PC-3 (cell line): ENCODE results near the gene TTLL9. TPM values are rescaled to one million over a fixed set of nuclear protein-coding genes. Genes with fewer than 3 reads are reported as not detected.

ENCODE experiments used
- ATAC-seq: fragments of 200-7000 bp; cut with Tn5 transposase; 2 replicates; pipeline ENCODE4 v1.9.1; 2020; ENCODE audit warnings: mild to moderate bottlenecking, moderate library complexity
- BruUV-seq: library from RNA; stranded (reverse); fragments of 400-500 nt; replicated peaks from 2 replicates; lab custom pipeline; 2021; lab: Mats Ljungman, UMichigan
- CTCF ChIA-PET: fragments of 300-600 bp; sonication (Branson Sonifier 250); formaldehyde crosslinking; loops from one replicate; lab custom pipeline; 2022; ENCODE audit warnings: antibody characterized with exemption; lab: Charles Lee
- POLR2A ChIA-PET: fragments of 300-600 bp; sonication (Branson Sonifier 250); formaldehyde crosslinking; loops from one replicate; lab custom pipeline; 2022; ENCODE audit warnings: antibody characterized with exemption; ENCODE audit not compliant: unreplicated experiment; lab: Charles Lee
- DNase-seq: peaks from one replicate; pipeline ENCODE4 v3.0.0-alpha.2; 2015
- H2AFZ ChIP-seq: fragments of 300-600 bp; sonication (generic); 2 replicates; pipeline ENCODE4 v1.6.0; 2016; ENCODE audit warnings: antibody characterized with exemption, low read length
- H3F3A ChIP-seq: fragments of 300-600 bp; sonication (generic); one replicate; pipeline ENCODE4 v1.6.0; 2017; ENCODE audit warnings: antibody characterized with exemption, low read length, control low read depth, mild to moderate bottlenecking; ENCODE audit not compliant: unreplicated experiment
- H3K27ac ChIP-seq: fragments of 300-600 bp; sonication (generic); 2 replicates; pipeline ENCODE4 v1.5.1; 2016; ENCODE audit warnings: mild to moderate bottlenecking, low read length
- H3K27me3 ChIP-seq: fragments of 300-600 bp; sonication (generic); 2 replicates; pipeline ENCODE4 v1.6.1; 2016; ENCODE audit warnings: low read length, mixed read lengths
- H3K36me3 ChIP-seq: fragments of 300-600 bp; sonication (generic); 2 replicates; pipeline ENCODE4 v1.6.1; 2016; ENCODE audit warnings: low read depth, mixed run types, low read length, mixed read lengths
- H3K4me1 ChIP-seq: fragments of 300-600 bp; sonication (generic); 2 replicates; pipeline ENCODE4 v1.5.1; 2016; ENCODE audit warnings: low read length; ENCODE audit not compliant: insufficient read depth
- H3K4me2 ChIP-seq: fragments of 300-600 bp; sonication (generic); 2 replicates; pipeline ENCODE4 v1.6.0; 2016; ENCODE audit warnings: low read length
- H3K4me3 ChIP-seq: fragments of 300-600 bp; sonication (generic); 2 replicates; pipeline ENCODE4 v1.5.1; 2016; ENCODE audit warnings: mild to moderate bottlenecking, low read length, mixed read lengths
- H3K79me2 ChIP-seq: fragments of 300-600 bp; sonication (generic); 2 replicates; pipeline ENCODE4 v1.6.1; 2017; ENCODE audit warnings: low read length, mixed read lengths
- H3K9ac ChIP-seq: fragments of 300-600 bp; sonication (generic); 2 replicates; pipeline ENCODE4 v1.6.0; 2016; ENCODE audit warnings: mild to moderate bottlenecking, low read length
- H3K9me2 ChIP-seq: fragments of 300-600 bp; sonication (generic); replicated peaks from 2 replicates; pipeline ENCODE4 v1.6.1; 2016; ENCODE audit warnings: mixed run types, low read length, mixed read lengths
- H3K9me3 ChIP-seq: fragments of 300-600 bp; sonication (generic); 2 replicates; pipeline ENCODE4 v1.6.1; 2016; ENCODE audit warnings: low read length, mixed read lengths
- H4K20me1 ChIP-seq: fragments of 300-600 bp; sonication (generic); 2 replicates; pipeline ENCODE4 v1.6.1; 2016; ENCODE audit warnings: low read length, mixed read lengths
- EZH2 ChIP-seq: fragments of 300-600 bp; sonication (generic); IDR thresholded peaks from one replicate; pipeline ENCODE4 v1.6.1; 2017; ENCODE audit warnings: antibody characterized with exemption, mild to moderate bottlenecking, low read length; ENCODE audit not compliant: unreplicated experiment
- EZH2phosphoT487 ChIP-seq: fragments of 300-600 bp; sonication (generic); IDR thresholded peaks from 2 replicates; pipeline ENCODE4 v1.6.1; 2018; ENCODE audit warnings: mild to moderate bottlenecking, antibody characterized with exemption, low read length, borderline replicate concordance
- intact Hi-C: fragments of 100-400 bp; cut with micrococcal nuclease; formaldehyde crosslinking; loops from 2 replicates; pipeline ENCODE4 v1.9.0; 2023
- total RNA-seq: library from RNA; depleted of rRNA; stranded (reverse); fragments of >200 nt; gene quantifications from 2 replicates; pipeline ENCODE4 v1.2.3, GENCODE V29; 2014
- TF ChIP-seq, protein P1 (sequence below): fragments of 300-600 bp; sonication (generic); conservative IDR thresholded peaks from 2 replicates; pipeline ENCODE4 v1.5.1; 2017; ENCODE audit warnings: antibody characterized with exemption, low read depth, mild to moderate bottlenecking, low read length

Gene TTLL9
- total RNA-seq, 1 experiment from 2014 or later: not detected

DNA sequence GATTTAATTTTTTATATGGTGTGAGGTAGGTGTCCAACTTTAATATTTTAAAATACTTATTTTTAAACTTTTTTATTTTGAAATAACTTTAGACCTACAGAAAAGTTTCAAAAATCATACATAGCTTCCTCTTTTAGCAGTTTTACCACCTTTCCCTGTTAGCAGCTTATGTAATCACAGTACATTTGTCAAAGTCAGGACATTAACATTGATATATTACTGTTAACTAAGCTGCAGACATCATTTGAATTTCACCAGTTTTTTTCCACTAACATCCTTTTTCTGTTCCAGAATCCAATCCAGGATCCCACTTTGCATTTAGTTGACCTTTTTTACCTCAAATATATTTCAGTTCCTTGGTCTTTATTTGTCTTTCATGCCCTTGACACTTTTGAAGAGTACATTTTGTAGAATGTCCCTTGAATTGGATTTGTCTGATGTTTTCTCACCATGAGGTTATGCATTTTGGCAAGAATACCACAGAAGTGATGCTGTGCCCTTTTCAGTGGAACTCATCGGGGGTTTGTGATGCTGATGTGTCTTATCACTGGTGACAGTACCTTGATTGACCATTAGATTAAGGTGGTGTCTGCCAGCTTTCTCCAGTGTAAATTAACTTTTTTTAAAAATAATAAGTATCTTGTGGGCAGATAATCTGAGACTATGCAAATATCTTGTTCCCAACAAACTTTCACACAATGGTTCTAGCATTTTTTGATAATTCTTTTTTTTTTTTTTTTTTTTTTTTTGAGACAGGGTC, 33.4 kb downstream of the TTLL9 start:
- H4K20me1 ChIP-seq: no peaks in the 10 kb centered on the region
- no peaks in the 10 kb centered on the region for H3K79me2 ChIP-seq
- ATAC-seq: no peak
- H3K9ac ChIP-seq: no peak overlapping the region
- no peak for TF ChIP-seq EZH2
- TF ChIP-seq EZH2phosphoT487: no peak
- TF ChIP-seq, protein P1, sequence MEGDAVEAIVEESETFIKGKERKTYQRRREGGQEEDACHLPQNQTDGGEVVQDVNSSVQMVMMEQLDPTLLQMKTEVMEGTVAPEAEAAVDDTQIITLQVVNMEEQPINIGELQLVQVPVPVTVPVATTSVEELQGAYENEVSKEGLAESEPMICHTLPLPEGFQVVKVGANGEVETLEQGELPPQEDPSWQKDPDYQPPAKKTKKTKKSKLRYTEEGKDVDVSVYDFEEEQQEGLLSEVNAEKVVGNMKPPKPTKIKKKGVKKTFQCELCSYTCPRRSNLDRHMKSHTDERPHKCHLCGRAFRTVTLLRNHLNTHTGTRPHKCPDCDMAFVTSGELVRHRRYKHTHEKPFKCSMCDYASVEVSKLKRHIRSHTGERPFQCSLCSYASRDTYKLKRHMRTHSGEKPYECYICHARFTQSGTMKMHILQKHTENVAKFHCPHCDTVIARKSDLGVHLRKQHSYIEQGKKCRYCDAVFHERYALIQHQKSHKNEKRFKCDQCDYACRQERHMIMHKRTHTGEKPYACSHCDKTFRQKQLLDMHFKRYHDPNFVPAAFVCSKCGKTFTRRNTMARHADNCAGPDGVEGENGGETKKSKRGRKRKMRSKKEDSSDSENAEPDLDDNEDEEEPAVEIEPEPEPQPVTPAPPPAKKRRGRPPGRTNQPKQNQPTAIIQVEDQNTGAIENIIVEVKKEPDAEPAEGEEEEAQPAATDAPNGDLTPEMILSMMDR: no peak
- no TSS peak for BruUV-seq
- POLR2A ChIA-PET: interaction anchor here (0.6 kb wide), 1 partner anchor 24 kb away, joined by 4 read pairs; no protein-coding TSS in a partner anchor
- CTCF ChIA-PET: no interaction called here
- H3K4me1 ChIP-seq: no peaks in the 10 kb centered on the region
- H3K36me3 ChIP-seq: no peaks in the 10 kb centered on the region
- no peak overlapping the region for H3K4me2 ChIP-seq
- no peak overlapping the region for H3K27ac ChIP-seq
- no peak overlapping the region for H3K4me3 ChIP-seq
- intact Hi-C loops: no loop called here
- no peak for DNase-seq
- no peaks in the 10 kb centered on the region for H3K9me2 ChIP-seq
- peaks cover 18% of the 10 kb centered on the region for H3K27me3 ChIP-seq
- H3F3A ChIP-seq: no peaks in the 10 kb centered on the region
- no peak overlapping the region for H2AFZ ChIP-seq
- H3K9me3 ChIP-seq: no peaks in the 10 kb centered on the region

GRCh38 chr20:31906001-31906400, 35.6 kb downstream of the TTLL9 start:
- no peak for TF ChIP-seq EZH2
- TF ChIP-seq, protein P1: no peak
- no peak for TF ChIP-seq EZH2phosphoT487
- H3K4me3 ChIP-seq: no peak overlapping the region
- POLR2A ChIA-PET: no interaction called here
- H3K4me1 ChIP-seq: no peaks in the 10 kb centered on the region
- H3K36me3 ChIP-seq: no peaks in the 10 kb centered on the region
- no peaks in the 10 kb centered on the region for H3F3A ChIP-seq
- CTCF ChIA-PET: no interaction called here
- no peak for DNase-seq
- peaks cover 7% of the 10 kb centered on the region for H3K27me3 ChIP-seq
- H3K9ac ChIP-seq: no peak overlapping the region
- H3K4me2 ChIP-seq: no peak overlapping the region
- H3K79me2 ChIP-seq: no peaks in the 10 kb centered on the region
- intact Hi-C loops: no loop called here
- no peak overlapping the region for H2AFZ ChIP-seq
- H3K27ac ChIP-seq: no peak overlapping the region
- ATAC-seq: no peak
- H3K9me2 ChIP-seq: no peaks in the 10 kb centered on the region
- no peaks in the 10 kb centered on the region for H3K9me3 ChIP-seq
- BruUV-seq: no TSS peak
- no peaks in the 10 kb centered on the region for H4K20me1 ChIP-seq

GRCh38 chr20:31907046-31907445, 36.6 kb downstream of the TTLL9 start:
- Histone ChIP-seq H3K4me1 (no peaks in the 10 kb centered on the region), H3K27me3 (no peaks in the 10 kb centered on the region), H4K20me1 (no peaks in the 10 kb centered on the region), H3K4me3 (no peak overlapping the region), H3K4me2 (no peak overlapping the region), H3K36me3 (no peaks in the 10 kb centered on the region), H3F3A (no peaks in the 10 kb centered on the region), H3K79me2 (no peaks in the 10 kb centered on the region), H3K9me3 (no peaks in the 10 kb centered on the region), H3K9me2 (no peaks in the 10 kb centered on the region), H3K27ac (no peak overlapping the region), H2AFZ (no peak overlapping the region), H3K9ac (no peak overlapping the region)
- DNase-seq (no peak), ATAC-seq (no peak)
- POLR2A ChIA-PET: no interaction called here
- BruUV-seq: no TSS peak
- CTCF ChIA-PET: no interaction called here
- intact Hi-C loops: no loop called here
- TF ChIP-seq, protein P1: no peak
- no peak for TF ChIP-seq EZH2phosphoT487
- TF ChIP-seq EZH2: no peak
